ENCODE results near the gene PI4KA.
"Not testable (repeated sequence)": the region's sequence is repeated elsewhere in the genome, so short reads cannot be mapped to it uniquely, and the experiment has no call there.

Gene PI4KA

GRCh38 chr22:20858615-20859416 is at the start of gene PI4KA, which contains the start of gene SNAP29:
PI4KA (minus strand) TSS chr22:20858811; CDS start chr22:20858725, 86 bp downstream.
SNAP29 (plus strand) TSS chr22:20859007; CDS start chr22:20859111, 104 bp downstream.
- DNase-seq = peak; percentile 98

DNA sequence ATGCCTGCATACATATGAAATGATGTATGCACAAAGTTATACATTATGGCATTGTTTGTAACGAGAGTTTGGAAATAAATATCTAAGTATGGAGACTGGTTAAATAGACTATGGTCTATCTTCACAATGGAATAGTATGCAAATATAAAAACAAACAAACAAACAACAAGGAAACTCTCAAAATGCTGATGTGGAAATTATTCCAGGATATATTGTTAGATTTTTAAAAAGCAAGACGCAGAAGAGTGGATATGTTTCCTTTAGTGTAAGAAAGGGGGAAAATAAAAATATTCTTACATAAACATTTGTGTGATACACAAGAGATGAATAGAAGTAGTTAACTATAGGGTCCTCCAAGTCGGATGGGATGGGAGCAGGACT is 47.8 kb upstream of the PI4KA start:
- DNase-seq = no peak

GRCh38 chr22:20905415-20906386 is 47.1 kb upstream of the PI4KA start:
- DNase-seq = no peak

- no peak for DNase-seq
Observed at GRCh38 chr22:20904980-20905355, 46.4 kb upstream of the PI4KA start.

GRCh38 chr22:20904008-20904979 is 45.7 kb upstream of the PI4KA start:
- no peak for DNase-seq

GRCh38 chr22:20903093-20903492 is 44.5 kb upstream of the PI4KA start:
- DNase-seq = no peak

DNA sequence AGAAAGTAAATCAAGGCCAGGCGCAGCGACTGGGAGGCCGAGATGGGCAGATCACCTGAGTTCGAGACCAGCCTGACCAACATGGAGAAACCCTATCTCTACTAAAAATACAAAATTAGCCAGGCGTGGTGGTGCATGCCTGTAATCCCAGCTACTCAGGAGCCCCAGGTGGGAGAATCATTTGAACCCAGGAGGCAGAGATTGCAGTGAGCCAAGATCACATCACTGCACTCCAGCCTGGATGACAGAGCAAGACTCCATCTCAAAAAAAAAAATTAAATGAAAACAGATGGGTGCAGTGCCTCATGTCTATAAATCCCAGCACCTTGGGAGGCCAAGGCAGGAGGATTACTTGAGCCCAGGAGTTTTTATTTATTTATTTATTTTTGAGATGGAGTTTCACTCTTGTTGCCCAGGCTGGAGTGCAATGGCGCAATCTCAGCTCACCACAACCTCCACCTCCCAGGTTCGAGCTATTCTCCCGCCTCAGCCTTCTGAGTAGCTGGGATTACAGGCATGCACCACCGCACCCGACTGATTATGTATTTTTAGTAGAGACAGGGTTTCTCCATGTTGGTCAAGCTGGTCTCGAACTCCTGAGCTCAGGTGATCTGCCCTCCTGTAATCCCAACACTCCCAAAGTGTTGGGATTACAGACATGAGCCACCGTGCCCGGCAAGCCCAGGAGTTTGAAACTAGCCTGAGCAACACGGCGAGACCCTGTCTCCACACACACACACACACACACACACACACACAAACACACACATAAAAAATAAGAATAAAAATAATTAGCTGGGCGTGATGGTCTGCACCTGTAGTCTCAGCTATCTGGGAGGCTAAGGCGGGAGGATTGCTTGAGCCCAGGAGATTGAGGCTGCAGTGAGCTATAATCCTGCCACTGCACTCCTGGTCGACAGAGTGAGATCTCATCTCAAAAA is 42.8 kb upstream of the PI4KA start:
- DNase-seq = not testable (repeated sequence)

GRCh38 chr22:20899827-20900423 is 41.3 kb upstream of the PI4KA start:
- DNase-seq = no peak

GRCh38 chr22:20897737-20898136 is 39.1 kb upstream of the PI4KA start:
- not testable (repeated sequence) for DNase-seq

GRCh38 chr22:20890975-20891374 is 32.4 kb upstream of the PI4KA start:
- DNase-seq = no peak

DNA sequence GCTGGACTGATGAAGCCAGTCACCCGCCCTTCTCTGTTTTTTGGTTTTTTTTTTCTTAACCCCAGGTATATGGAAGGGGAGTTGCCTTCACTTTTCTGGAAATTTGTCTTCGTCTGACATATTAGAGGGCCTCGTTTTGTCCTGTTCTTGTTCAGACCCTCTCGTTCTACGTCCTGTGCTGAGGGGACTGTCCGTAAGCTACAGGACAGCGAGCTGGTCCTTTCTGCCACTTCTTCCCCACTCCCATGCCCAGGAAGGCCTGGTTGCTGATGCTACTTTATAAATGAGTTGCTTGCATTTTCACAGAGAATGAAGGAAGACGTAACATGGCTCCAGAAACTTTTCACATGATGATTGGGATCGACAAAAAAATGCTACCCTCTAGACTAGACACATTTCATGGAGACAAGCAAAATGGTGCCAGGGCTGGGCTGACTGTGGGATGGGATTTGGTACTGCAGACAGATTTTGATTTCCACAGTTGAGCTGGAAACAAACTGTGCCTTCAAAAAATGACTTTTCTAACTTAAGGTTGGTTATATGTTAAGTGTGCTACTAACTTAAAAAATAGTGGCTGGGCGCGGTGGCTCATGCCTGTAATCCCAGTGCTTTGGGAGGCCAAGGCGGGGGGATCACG is 31.4 kb upstream of the PI4KA start:
- DNase-seq = no peak

GRCh38 chr22:20889025-20889704 is 30.6 kb upstream of the PI4KA start:
- no peak for DNase-seq

DNA sequence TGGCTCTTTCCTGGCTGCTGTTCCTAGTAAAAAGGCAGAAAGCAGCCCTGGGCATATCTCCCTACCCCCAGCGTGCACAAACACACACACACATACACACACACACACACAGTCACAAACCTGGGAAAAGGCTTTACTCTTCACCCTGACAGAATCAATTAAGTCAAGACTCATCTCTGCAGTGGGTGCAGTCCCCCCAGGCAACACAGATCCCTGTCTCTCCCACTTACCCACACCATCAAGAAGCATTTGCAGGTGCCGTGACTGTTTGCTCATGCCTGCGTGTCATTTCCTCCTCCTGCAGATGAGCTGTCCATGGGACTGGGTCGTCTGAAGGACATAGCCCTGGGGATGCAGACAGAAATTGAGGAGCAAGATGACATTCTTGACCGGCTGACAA is 28.8 kb upstream of the PI4KA start:
- no peak for DNase-seq

- peak; percentile 75 for DNase-seq
Observed at GRCh38 chr22:20885557-20886323, 27.1 kb upstream of the PI4KA start.

GRCh38 chr22:20885017-20885556 is 26.5 kb upstream of the PI4KA start:
- DNase-seq = no peak

GRCh38 chr22:20884454-20884853 is 25.8 kb upstream of the PI4KA start:
- no peak for DNase-seq

DNA sequence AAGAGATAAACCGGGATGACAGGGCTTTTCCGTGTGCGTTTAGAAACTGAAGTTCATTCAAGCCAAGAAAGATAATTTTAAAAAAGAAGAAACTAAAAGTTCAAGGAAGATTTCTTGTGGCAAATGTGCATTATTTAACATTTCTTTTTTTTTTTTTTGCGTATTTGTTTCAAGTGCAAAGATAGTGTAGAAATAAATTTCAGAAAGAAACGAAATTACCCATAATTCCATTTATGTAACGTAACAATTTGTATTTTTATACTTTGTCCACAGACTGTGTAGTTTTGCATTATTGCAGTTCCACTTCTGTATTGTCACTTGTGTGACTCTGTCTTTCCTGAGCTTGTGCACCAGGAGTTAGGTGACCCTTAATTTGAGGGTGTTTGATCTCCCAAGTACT is 24.2 kb upstream of the PI4KA start:
- DNase-seq = no peak

Data from femur (tissue), 1 donor.